IMR-90 (cell line): ENCODE results near the gene TAF3. TPM values are rescaled to one million over a fixed set of nuclear protein-coding genes. Genes with fewer than 3 reads are reported as not detected.

Experiments
- ATAC-seq: fragments of 200-7000 bp; cut with Tn5 transposase; 2 replicates; pipeline ENCODE4 v1.9.1; 2020; ENCODE audit warnings: low read depth, mild to moderate bottlenecking, moderate library complexity
- BruUV-seq: library from RNA; stranded (reverse); fragments of 400-500 nt; replicated peaks from 2 replicates; lab custom pipeline; 2021; lab: Mats Ljungman, UMichigan
- CTCF ChIA-PET: fragments of 300-600 bp; formaldehyde crosslinking; extraction: SDS; loops from one replicate; lab custom pipeline; 2021; ENCODE audit warnings: antibody characterized with exemption; lab: Yijun Ruan, JAX
- POLR2A ChIA-PET: fragments of 300-600 bp; sonication (Branson Sonifier 250); formaldehyde crosslinking; loops from one replicate; lab custom pipeline; 2022; ENCODE audit warnings: antibody characterized with exemption; ENCODE audit not compliant: unreplicated experiment; lab: Charles Lee
- DNase-seq: peaks from one replicate; pipeline ENCODE4 v3.0.0; 2013
- H2AFZ ChIP-seq: replicated peaks from 2 replicates; pipeline ENCODE3; 2013; ENCODE audit warnings: low read length, mild to moderate bottlenecking; ENCODE audit not compliant: poor library complexity
- H2AK5ac ChIP-seq: 2 replicates; pipeline ENCODE4 v1.6.1; 2013; ENCODE audit warnings: low read depth, low read length, inconsistent platforms
- H2AK9ac ChIP-seq: replicated peaks from 2 replicates; pipeline ENCODE3; 2013; ENCODE audit warnings: mild to moderate bottlenecking, low read depth, low read length, moderate library complexity; ENCODE audit not compliant: poor library complexity
- H2BK120ac ChIP-seq: 2 replicates; pipeline ENCODE4 v1.6.1; 2013; ENCODE audit warnings: low read depth, low read length, inconsistent platforms
- H2BK15ac ChIP-seq: 3 replicates; pipeline ENCODE4 v1.6.1; 2013; ENCODE audit warnings: low read depth, low read length, inconsistent platforms
- H2BK20ac ChIP-seq: 2 replicates; pipeline ENCODE4 v1.6.1; 2013; ENCODE audit warnings: low read depth, mild to moderate bottlenecking, inconsistent platforms, low read length, moderate library complexity
- H2BK5ac ChIP-seq: 2 replicates; pipeline ENCODE4 v1.6.1; 2013; ENCODE audit warnings: mild to moderate bottlenecking, low read depth, low read length, inconsistent platforms; ENCODE audit not compliant: poor library complexity, severe bottlenecking
- H3K14ac ChIP-seq: replicated peaks from 2 replicates; pipeline ENCODE4 v1.6.1; 2013; ENCODE audit warnings: low read depth, low read length, inconsistent platforms
- H3K18ac ChIP-seq: 2 replicates; pipeline ENCODE4 v1.6.1; 2013; ENCODE audit warnings: low read depth, low read length, control low read depth
- H3K23ac ChIP-seq: 2 replicates; pipeline ENCODE4 v1.6.1; 2013; ENCODE audit warnings: low read depth, low read length, inconsistent platforms
- H3K27ac ChIP-seq: 2 replicates; pipeline ENCODE4 v1.5.1; 2013; ENCODE audit warnings: mild to moderate bottlenecking, control low read depth, low read length; ENCODE audit not compliant: insufficient read depth
- H3K27me3 ChIP-seq: 2 replicates; pipeline ENCODE4 v1.6.1; 2013; ENCODE audit warnings: low read length; ENCODE audit not compliant: control insufficient read depth, insufficient read depth
- H3K36me3 ChIP-seq: 2 replicates; pipeline ENCODE4 v1.6.1; 2013; ENCODE audit warnings: low read length, mixed read lengths; ENCODE audit not compliant: control insufficient read depth, insufficient read depth
- H3K4ac ChIP-seq: 2 replicates; pipeline ENCODE4 v1.6.1; 2013; ENCODE audit warnings: low read depth, low read length, inconsistent platforms
- H3K4me1 ChIP-seq: 2 replicates; pipeline ENCODE4 v1.6.1; 2013; ENCODE audit warnings: low read length, mixed read lengths; ENCODE audit not compliant: control insufficient read depth, insufficient read depth
- H3K4me2 ChIP-seq: 2 replicates; pipeline ENCODE4 v1.6.1; 2013; ENCODE audit warnings: low read depth, mild to moderate bottlenecking, control low read depth, low read length, moderate library complexity
- H3K4me3 ChIP-seq: 2 replicates; pipeline ENCODE4 v1.5.1; 2013; ENCODE audit warnings: low read depth, mild to moderate bottlenecking, control low read depth, low read length, moderate library complexity; ENCODE audit not compliant: insufficient read depth
- H3K56ac ChIP-seq: 2 replicates; pipeline ENCODE4 v1.6.1; 2013; ENCODE audit warnings: low read length, inconsistent platforms; ENCODE audit not compliant: insufficient read depth; ENCODE audit errors: extremely low read depth
- H3K79me1 ChIP-seq, 2 experiments: 2 replicates each; pipeline ENCODE4 v1.6.1; 2013; ENCODE audit warnings: low read length in 2 of 2, inconsistent platforms in 1 of 2, low read depth in 1 of 2
- H3K9ac ChIP-seq: 2 replicates; pipeline ENCODE4 v1.6.1; 2013; ENCODE audit warnings: low read depth, low read length, control low read depth
- H3K9me1 ChIP-seq: 2 replicates; pipeline ENCODE4 v1.6.1; 2013; ENCODE audit warnings: low read length, inconsistent platforms; ENCODE audit not compliant: insufficient read depth
- H3K9me3 ChIP-seq: 2 replicates; pipeline ENCODE4 v1.6.1; 2013; ENCODE audit warnings: low read length; ENCODE audit not compliant: control insufficient read depth, insufficient read depth
- H4K20me1 ChIP-seq: 2 replicates; pipeline ENCODE4 v1.6.1; 2013; ENCODE audit warnings: low read length, inconsistent platforms; ENCODE audit not compliant: insufficient read depth
- H4K5ac ChIP-seq: 2 replicates; pipeline ENCODE4 v1.6.1; 2013; ENCODE audit warnings: mild to moderate bottlenecking, low read depth, low read length, control low read depth
- H4K8ac ChIP-seq, 2 experiments: 2 replicates each; pipeline ENCODE4 v1.6.1; 2013; ENCODE audit warnings: low read depth in 2 of 2, low read length in 2 of 2, control low read depth in 1 of 2, inconsistent platforms in 1 of 2
- H4K91ac ChIP-seq: 2 replicates; pipeline ENCODE4 v1.6.1; 2013; ENCODE audit warnings: low read depth, low read length, inconsistent platforms; ENCODE audit not compliant: insufficient read depth
- BHLHE40 ChIP-seq: fragments of 150-350 bp; IDR thresholded peaks from 2 replicates; pipeline ENCODE4 v1.6.1; 2016; ENCODE audit warnings: mild to moderate bottlenecking, low read depth, low read length
- CEBPB ChIP-seq: IDR thresholded peaks from 2 replicates; pipeline ENCODE4 v1.6.1; 2012; ENCODE audit warnings: low read depth, low read length, improper control_type of control experiment
- CHD1 ChIP-seq: IDR thresholded peaks from 2 replicates; pipeline ENCODE4 v1.6.1; 2012; ENCODE audit warnings: low read depth, low read length, improper control_type of control experiment
- MAZ ChIP-seq: IDR thresholded peaks from 2 replicates; pipeline ENCODE4 v1.6.1; 2012; ENCODE audit warnings: low read depth, mild to moderate bottlenecking, low read length, improper control_type of control experiment, moderate library complexity, borderline replicate concordance
- NFE2L2 ChIP-seq: fragments of 150-350 bp; IDR thresholded peaks from 2 replicates; pipeline ENCODE4 v1.6.1; 2016; ENCODE audit warnings: low read depth, mild to moderate bottlenecking, low read length
- POLR2A ChIP-seq: IDR thresholded peaks from 2 replicates; pipeline ENCODE4 v1.6.1; 2012; ENCODE audit warnings: mild to moderate bottlenecking, low read depth, low read length
- RCOR1 ChIP-seq: IDR thresholded peaks from 2 replicates; pipeline ENCODE4 v1.6.1; 2012; ENCODE audit warnings: mild to moderate bottlenecking, low read length, improper control_type of control experiment; ENCODE audit not compliant: insufficient replicate concordance
- WGBS, 2 experiments: methylation state at CpG; one replicate each; pipeline versions ENCODE4 v1.1.5 to v1.1.7; 2013; ENCODE audit warnings: missing lambda C conversion rate in 2 of 2; ENCODE audit not compliant: insufficient read length in 1 of 2; ENCODE audit errors: extremely low coverage in 2 of 2; 5-methylcytosine and 5-hydroxymethylcytosine counted together
- dilution Hi-C: fragments of 300-500 bp; cut with HindIII; formaldehyde crosslinking; loops from one replicate; pipeline ENCODE4 v1.14.3; 2018; ENCODE audit warnings: low sequenced_read_pairs; ENCODE audit not compliant: unreplicated experiment
- in situ Hi-C: fragments of 300-500 bp; cut with MboI; formaldehyde crosslinking; loops from 3 replicates; pipeline ENCODE4 v1.14.3; 2019; ENCODE audit warnings: low sequenced_read_pairs, inconsistent platforms, mixed read lengths
- intact Hi-C: fragments of 100-400 bp; cut with micrococcal nuclease; formaldehyde crosslinking; loops from 2 replicates; pipeline ENCODE4 v1.10.0; 2022
- polyA plus RNA-seq, 3 experiments: library from polyadenylated mRNA; depleted of rRNA; stranded (reverse); fragments of >200 nt; gene quantifications; 2 replicates each; pipeline ENCODE4 v1.2.3, GENCODE V29; 2012; ENCODE audit warnings: low replicate concordance in 1 of 3
- total RNA-seq: library from RNA; depleted of rRNA; stranded (reverse); fragments of >200 nt; gene quantifications from 2 replicates; pipeline ENCODE4 v1.2.3, GENCODE V29; 2012
- TF ChIP-seq, protein P1 (sequence below): conservative IDR thresholded peaks from 2 replicates; pipeline ENCODE4 v1.5.1; 2012; ENCODE audit warnings: mild to moderate bottlenecking, low read depth, low read length, improper control_type of control experiment

The TAF3 gene
- total and polyA plus RNA-seq, 2 of the 4 experiments (the other 2 are of a cell fraction), result 1.4 to 2.3 TPM

DNA sequence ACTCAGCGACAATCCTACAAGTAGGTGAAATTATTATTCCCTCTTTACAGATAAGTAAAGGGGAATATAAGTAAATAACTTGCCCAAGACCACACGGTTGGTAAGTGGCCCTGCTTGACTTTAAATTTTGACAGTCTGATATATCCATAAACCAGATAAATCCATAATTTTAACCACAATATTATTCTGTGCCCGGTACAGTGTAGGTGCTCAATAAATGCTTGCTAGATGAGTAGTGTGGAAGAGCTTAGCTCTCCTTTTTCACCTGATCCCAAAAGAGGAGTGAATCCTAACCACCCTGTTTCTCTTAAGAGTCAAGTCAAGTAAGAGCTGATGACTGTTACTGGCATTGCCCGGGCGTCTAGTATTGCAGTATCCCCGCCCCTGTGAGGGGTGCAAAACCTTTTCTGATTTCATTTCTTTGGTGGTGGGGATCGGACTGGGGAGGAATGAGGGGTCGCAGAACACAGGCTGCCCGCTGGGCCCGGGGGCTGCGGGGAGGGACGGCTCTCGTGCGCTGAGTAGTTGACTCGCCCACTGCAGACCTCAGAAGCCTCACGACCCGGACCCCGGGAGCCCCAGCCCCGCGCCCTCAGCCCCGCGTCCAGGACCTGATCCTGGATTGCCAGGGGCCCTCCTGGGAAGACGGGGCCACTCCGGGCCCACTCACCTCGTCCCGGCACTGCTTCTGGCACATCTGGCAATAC lies 31.0 kb upstream of the TAF3 start:
- TSS peak; percentile 50 for BruUV-seq
- Histone ChIP-seq H3K14ac (peak overlapping the region; percentile 93), H3K27ac (peak overlapping the region; percentile 92), H4K5ac (peak overlapping the region; percentile 67), H3K9me3 (no peaks in the 10 kb centered on the region), H4K8ac (peak overlapping the region; percentile 88 to 98), H3K36me3 (no peaks in the 10 kb centered on the region; the same call in none of the 2 replicates), H2BK15ac (no peak overlapping the region), H3K79me1 (peaks cover 0 to 45% of the 10 kb centered on the region in 2 experiments; a peak in 2 of 4 replicates), H4K20me1 (peaks cover 48% of the 10 kb centered on the region), H3K9ac (peak overlapping the region; percentile 95), H2BK120ac (0 out of 2 replicates have a peak overlapping the region, but pooled peaks have one; percentile 47), H3K4ac (peak overlapping the region; percentile 93), H3K18ac (peak overlapping the region; percentile 83), H2AK5ac (no peak overlapping the region), H2AK9ac (peak overlapping the region; percentile 95), H3K4me1 (0 out of 2 replicates have a peak, but pooled peaks cover 1% of the 10 kb centered on the region), H2AFZ (peak overlapping the region; percentile 94), H3K23ac (peak overlapping the region; percentile 82), H3K4me2 (peak overlapping the region; percentile 98), H3K4me3 (peak overlapping the region; percentile 84), H2BK5ac (peak overlapping the region; percentile 81), H3K27me3 (no peaks in the 10 kb centered on the region), H3K9me1 (0 out of 2 replicates have a peak, but pooled peaks cover 5% of the 10 kb centered on the region), H3K56ac (peak overlapping the region; percentile 96), H4K91ac (peak overlapping the region; percentile 54; the same call in 1 of the 2 replicates), H2BK20ac (no peak overlapping the region)
- CTCF ChIA-PET, result interaction anchor here (0.6 kb wide), 1 partner anchor 239 kb away, joined by 3 read pairs; no protein-coding TSS in a partner anchor
- ATAC-seq, result peak; percentile 16
- intact Hi-C loops (no loop called here), dilution Hi-C loops (no loop called here), in situ Hi-C loops (loop anchor here (25.0 kb wide), 1 partner anchor 1050 kb away; no protein-coding TSS in a partner anchor)
- WGBS, 2 experiments, result 0% methylated on average over 5 of the region's 26 CpGs; no CpG with 5 or more reads in 1 of the 2 experiments
- POLR2A ChIA-PET, result interaction anchor here (0.9 to 1.0 kb wide), 2 partner anchors 10 to 11 kb away, joined by 5 to 6 read pairs; no protein-coding TSS in a partner anchor
- TF ChIP-seq NFE2L2 (no peak), MAZ (no peak), BHLHE40 (no peak), POLR2A (no peak), CHD1 (0 out of 2 replicates have a peak, but pooled peaks have one; percentile 31), CEBPB (no peak), RCOR1 (no peak)
- TF ChIP-seq, protein P1, sequence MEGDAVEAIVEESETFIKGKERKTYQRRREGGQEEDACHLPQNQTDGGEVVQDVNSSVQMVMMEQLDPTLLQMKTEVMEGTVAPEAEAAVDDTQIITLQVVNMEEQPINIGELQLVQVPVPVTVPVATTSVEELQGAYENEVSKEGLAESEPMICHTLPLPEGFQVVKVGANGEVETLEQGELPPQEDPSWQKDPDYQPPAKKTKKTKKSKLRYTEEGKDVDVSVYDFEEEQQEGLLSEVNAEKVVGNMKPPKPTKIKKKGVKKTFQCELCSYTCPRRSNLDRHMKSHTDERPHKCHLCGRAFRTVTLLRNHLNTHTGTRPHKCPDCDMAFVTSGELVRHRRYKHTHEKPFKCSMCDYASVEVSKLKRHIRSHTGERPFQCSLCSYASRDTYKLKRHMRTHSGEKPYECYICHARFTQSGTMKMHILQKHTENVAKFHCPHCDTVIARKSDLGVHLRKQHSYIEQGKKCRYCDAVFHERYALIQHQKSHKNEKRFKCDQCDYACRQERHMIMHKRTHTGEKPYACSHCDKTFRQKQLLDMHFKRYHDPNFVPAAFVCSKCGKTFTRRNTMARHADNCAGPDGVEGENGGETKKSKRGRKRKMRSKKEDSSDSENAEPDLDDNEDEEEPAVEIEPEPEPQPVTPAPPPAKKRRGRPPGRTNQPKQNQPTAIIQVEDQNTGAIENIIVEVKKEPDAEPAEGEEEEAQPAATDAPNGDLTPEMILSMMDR, result no peak
- DNase-seq, result peak; percentile 24
